SK-N-MC (cell line): Measurements from ENCODE around the gene NOXO1.

Experiments used
- EZH2 ChIP-seq: fragments of 200-600 bp; sonication (generic); IDR thresholded peaks from one replicate; pipeline ENCODE4 v1.6.1; 2017; ENCODE audit warnings: antibody characterized with exemption
- POLR2AphosphoS5 ChIP-seq: IDR thresholded peaks from 2 replicates; pipeline ENCODE4 v1.6.1; 2012; ENCODE audit warnings: mild to moderate bottlenecking, low read depth, low read length, borderline replicate concordance

GRCh38 chr16:2009164-2009711 is 28.0 kb upstream of the NOXO1 start:
- no peak for TF ChIP-seq EZH2
- TF ChIP-seq POLR2AphosphoS5: no peak
